ENCODE measurements around the gene YIF1A. TPM values are rescaled to one million over a fixed set of nuclear protein-coding genes. Genes with fewer than 3 reads are reported as not detected.
A peak's percentile ranks its signal among the peaks of the same experiment; 100 is the strongest.

Gene YIF1A
- total RNA-seq, 1 donor: 182 TPM

- H3K36me3 ChIP-seq (ENCODE audit: insufficient read depth, low read length): no peaks in the 10 kb centered on the region
- no peaks in the 10 kb centered on the region for H3K9me3 ChIP-seq (ENCODE audit: low read depth, low read length)
- peaks cover 10% of the 10 kb centered on the region for H3K79me2 ChIP-seq (ENCODE audit: insufficient read depth, low read length)
- H3K27me3 ChIP-seq (ENCODE audit: insufficient read depth, low read length): peaks cover 3% of the 10 kb centered on the region
- H3K4me1 ChIP-seq (ENCODE audit: insufficient read depth, low read length): peaks cover 14% of the 10 kb centered on the region
- no peak for TF ChIP-seq CTCF (IDR thresholded peaks at IDR 0.05; ENCODE audit: extremely low read depth, low read depth, low read length)
- no peak overlapping the region for H3K4me2 ChIP-seq (ENCODE audit: insufficient read depth, low read length)
- peaks cover 3% of the 10 kb centered on the region for H4K20me1 ChIP-seq (ENCODE audit: insufficient read depth, low read length)
- no peak for DNase-seq (ENCODE audit: insufficient read length, low spot score, missing footprints)
- no peak overlapping the region for H3K27ac ChIP-seq (ENCODE audit: low read depth, low read length)
- H2AFZ ChIP-seq (ENCODE audit: low read length): no peak overlapping the region
- H3K4me3 ChIP-seq (ENCODE audit: insufficient read depth, low read length): no peak overlapping the region
Observed at GRCh38 chr11:66309475-66309874, 20.5 kb upstream of the YIF1A start.

- no peak overlapping the region for H2AFZ ChIP-seq (ENCODE audit: low read length)
- H3K4me2 ChIP-seq (ENCODE audit: insufficient read depth, low read length): no peak overlapping the region
- H3K4me1 ChIP-seq (ENCODE audit: insufficient read depth, low read length): no peaks in the 10 kb centered on the region
- DNase-seq (ENCODE audit: insufficient read length, low spot score, missing footprints): peak; percentile 11
- no peaks in the 10 kb centered on the region for H3K79me2 ChIP-seq (ENCODE audit: insufficient read depth, low read length)
- H3K27me3 ChIP-seq (ENCODE audit: insufficient read depth, low read length): peaks cover 7% of the 10 kb centered on the region
- H3K9me3 ChIP-seq (ENCODE audit: low read depth, low read length): no peaks in the 10 kb centered on the region
- H4K20me1 ChIP-seq (ENCODE audit: insufficient read depth, low read length): no peaks in the 10 kb centered on the region
- H3K4me3 ChIP-seq (ENCODE audit: insufficient read depth, low read length): no peak overlapping the region
- no peak overlapping the region for H3K27ac ChIP-seq (ENCODE audit: low read depth, low read length)
- TF ChIP-seq CTCF (IDR thresholded peaks at IDR 0.05; ENCODE audit: extremely low read depth, low read depth, low read length): no peak
- no peaks in the 10 kb centered on the region for H3K36me3 ChIP-seq (ENCODE audit: insufficient read depth, low read length)
Observed at GRCh38 chr11:66302656-66303055, 13.7 kb upstream of the YIF1A start.

- TF ChIP-seq CTCF (IDR thresholded peaks at IDR 0.05; ENCODE audit: extremely low read depth, low read depth, low read length): no peak
- Histone ChIP-seq H3K27me3 (ENCODE audit: insufficient read depth, low read length) (peaks cover 7% of the 10 kb centered on the region), H3K27ac (ENCODE audit: low read depth, low read length) (no peak overlapping the region), H2AFZ (ENCODE audit: low read length) (no peak overlapping the region), H3K36me3 (ENCODE audit: insufficient read depth, low read length) (no peaks in the 10 kb centered on the region), H3K9me3 (ENCODE audit: low read depth, low read length) (no peaks in the 10 kb centered on the region), H3K4me1 (ENCODE audit: insufficient read depth, low read length) (no peaks in the 10 kb centered on the region), H3K4me2 (ENCODE audit: insufficient read depth, low read length) (no peak overlapping the region), H3K79me2 (ENCODE audit: insufficient read depth, low read length) (no peaks in the 10 kb centered on the region), H4K20me1 (ENCODE audit: insufficient read depth, low read length) (no peaks in the 10 kb centered on the region), H3K4me3 (ENCODE audit: insufficient read depth, low read length) (no peak overlapping the region)
- peak; percentile 68 for DNase-seq (ENCODE audit: insufficient read length, low spot score, missing footprints)
Observed at GRCh38 chr11:66299186-66299585, 10.2 kb upstream of the YIF1A start.

- Histone ChIP-seq H3K36me3 (ENCODE audit: insufficient read depth, low read length) (no peaks in the 10 kb centered on the region), H3K27ac (ENCODE audit: low read depth, low read length) (no peak overlapping the region), H4K20me1 (ENCODE audit: insufficient read depth, low read length) (no peaks in the 10 kb centered on the region), H2AFZ (ENCODE audit: low read length) (no peak overlapping the region), H3K27me3 (ENCODE audit: insufficient read depth, low read length) (peaks cover 18% of the 10 kb centered on the region), H3K4me1 (ENCODE audit: insufficient read depth, low read length) (no peaks in the 10 kb centered on the region), H3K4me3 (ENCODE audit: insufficient read depth, low read length) (no peak overlapping the region), H3K79me2 (ENCODE audit: insufficient read depth, low read length) (no peaks in the 10 kb centered on the region), H3K4me2 (ENCODE audit: insufficient read depth, low read length) (no peak overlapping the region), H3K9me3 (ENCODE audit: low read depth, low read length) (no peaks in the 10 kb centered on the region)
- TF ChIP-seq CTCF (IDR thresholded peaks at IDR 0.05; ENCODE audit: extremely low read depth, low read depth, low read length): no peak
- peak; percentile 71 for DNase-seq (ENCODE audit: insufficient read length, low spot score, missing footprints)
Observed at GRCh38 chr11:66297610-66298009, 8.7 kb upstream of the YIF1A start.
